GM19043 (cell line): ENCODE measurements around the gene MTOR.
"Not testable (repeated sequence)": the region's sequence is repeated elsewhere in the genome, so short reads cannot be mapped to it uniquely, and the experiment has no call there.

Experiments used
- ATAC-seq: cut with Tn5 transposase; IDR thresholded peaks from one replicate; pipeline ENCODE4 v1.9.1; 2021; ENCODE audit warnings: low read depth; ENCODE audit not compliant: unreplicated experiment

Gene MTOR

GRCh38 chr1:11281518-11282331 lies 19.4 kb upstream of the MTOR start:
- ATAC-seq: no peak

DNA sequence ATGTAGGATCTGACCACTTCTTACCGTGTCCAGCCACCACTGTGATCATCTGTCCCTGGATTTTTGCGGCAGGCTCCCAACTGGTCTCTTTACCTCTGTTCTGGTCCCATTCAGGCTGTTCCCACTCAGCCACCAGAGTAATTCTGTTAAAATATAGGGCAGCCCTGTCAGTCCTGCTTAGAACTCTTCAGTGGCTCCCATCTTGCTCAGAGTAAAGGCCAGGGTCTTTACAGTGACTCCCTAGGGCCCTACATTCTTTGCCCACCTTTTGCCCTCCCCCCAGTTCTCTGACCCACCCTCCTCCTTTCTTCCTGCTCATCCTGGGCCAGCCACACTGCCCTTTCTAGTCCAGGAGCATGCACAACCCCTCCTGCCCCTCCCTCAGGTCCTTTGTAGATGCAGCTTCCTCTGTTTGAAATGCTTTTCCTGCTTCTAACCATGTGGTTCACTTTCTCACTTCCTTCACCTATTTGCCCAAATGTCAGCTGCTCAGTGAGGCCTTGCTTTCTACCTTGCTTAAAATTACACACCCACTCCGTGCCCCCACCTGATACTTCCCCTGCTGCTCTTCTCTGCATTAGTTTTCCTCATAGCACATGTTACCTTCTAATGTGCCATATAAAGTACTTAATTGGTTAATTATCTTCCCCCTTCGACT lies 18.5 kb upstream of the MTOR start:
- ATAC-seq: peak; percentile 66

GRCh38 chr1:11279630-11280029 lies 17.3 kb upstream of the MTOR start:
- ATAC-seq: no peak

- ATAC-seq: no peak
Observed at GRCh38 chr1:11279152-11279551, 16.8 kb upstream of the MTOR start.

DNA sequence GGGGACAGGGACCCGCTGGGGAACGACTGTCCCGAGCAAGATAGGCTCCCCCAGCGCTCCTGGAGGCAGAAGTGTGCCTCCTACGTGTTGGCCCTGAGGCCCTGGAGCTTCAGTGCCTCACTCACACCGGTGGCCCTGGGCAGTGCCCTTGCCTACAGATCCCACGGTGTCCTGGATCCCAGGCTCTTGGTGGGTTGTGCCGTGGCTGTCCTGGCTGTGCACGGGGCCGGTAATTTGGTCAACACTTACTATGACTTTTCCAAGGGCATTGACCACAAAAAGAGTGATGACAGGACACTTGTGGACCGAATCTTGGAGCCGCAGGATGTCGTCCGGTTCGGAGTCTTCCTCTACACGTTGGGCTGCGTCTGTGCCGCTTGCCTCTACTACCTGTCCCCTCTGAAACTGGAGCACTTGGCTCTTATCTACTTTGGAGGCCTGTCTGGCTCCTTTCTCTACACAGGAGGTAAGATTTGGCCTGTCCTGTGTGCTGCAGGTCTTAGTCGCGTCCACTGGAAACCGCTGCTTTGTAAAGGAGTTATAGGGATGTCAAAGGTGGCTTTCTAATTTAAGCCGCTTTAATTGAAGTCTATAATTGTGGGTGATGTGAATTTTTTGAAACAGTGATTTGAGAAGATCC lies 11.4 kb upstream of the MTOR start:
- ATAC-seq: no peak

- peak; percentile 79 for ATAC-seq
Observed at GRCh38 chr1:11272832-11273594, 10.7 kb upstream of the MTOR start, which contains the start of gene UBIAD1. TSS of gene UBIAD1 (plus strand) at chr1:11273198. CDS start at chr1:11273532, 334 bp downstream.

DNA sequence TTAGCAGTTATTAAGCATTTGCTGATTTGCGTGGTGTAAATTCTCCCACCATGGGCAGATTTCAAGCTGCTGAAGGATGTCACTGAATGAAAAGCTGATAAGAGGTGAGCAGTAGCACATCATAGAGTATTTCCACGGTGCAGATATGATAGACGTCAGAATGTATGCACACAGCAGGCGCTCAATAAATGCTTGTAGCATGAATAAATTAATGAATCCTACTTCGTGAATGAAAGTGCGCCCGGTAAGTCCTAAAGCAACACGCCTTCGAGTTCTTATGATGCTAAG lies 10.1 kb upstream of the MTOR start:
- no peak for ATAC-seq

- not testable (repeated sequence) for ATAC-seq
Observed at GRCh38 chr1:11267350-11268337, 5.3 kb upstream of the MTOR start.

DNA sequence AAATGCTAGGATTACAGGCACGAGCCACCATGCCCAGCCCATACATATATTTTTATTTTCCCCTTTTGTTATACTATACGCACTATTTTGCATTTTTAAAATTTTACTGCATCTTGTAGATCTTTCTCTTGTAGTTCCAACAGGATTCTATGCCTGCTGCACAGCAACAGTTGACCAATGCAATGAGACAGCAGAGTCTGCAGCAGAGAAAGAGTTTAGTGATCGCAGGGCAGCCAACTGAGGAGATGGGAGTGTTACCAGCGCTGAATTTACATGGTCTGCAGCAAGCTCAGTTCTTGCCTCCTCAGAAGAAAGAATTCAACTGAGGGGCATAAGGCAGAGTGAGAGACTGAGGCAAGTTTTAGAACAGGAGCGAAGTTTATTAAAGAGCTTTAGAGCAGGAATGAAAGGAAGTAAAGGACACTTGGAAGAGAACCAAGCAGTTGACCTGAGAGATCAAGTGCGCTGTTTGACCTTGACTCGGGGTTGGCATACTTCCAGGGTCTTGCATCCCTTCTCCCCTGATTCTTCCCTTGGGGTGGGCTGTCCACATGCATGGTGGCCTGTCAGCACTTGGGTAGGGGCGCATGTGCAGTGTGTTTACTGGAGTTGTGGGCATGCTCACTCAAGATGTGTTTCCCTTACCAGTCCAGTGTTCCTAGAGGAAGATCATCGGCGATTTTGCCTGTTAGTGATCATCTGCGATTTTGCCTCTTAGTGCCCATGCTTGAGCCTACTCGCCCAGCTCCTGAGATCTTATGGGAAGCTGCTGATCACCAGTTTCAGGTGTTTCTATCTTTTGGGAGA lies 4.1 kb upstream of the MTOR start:
- no peak for ATAC-seq

DNA sequence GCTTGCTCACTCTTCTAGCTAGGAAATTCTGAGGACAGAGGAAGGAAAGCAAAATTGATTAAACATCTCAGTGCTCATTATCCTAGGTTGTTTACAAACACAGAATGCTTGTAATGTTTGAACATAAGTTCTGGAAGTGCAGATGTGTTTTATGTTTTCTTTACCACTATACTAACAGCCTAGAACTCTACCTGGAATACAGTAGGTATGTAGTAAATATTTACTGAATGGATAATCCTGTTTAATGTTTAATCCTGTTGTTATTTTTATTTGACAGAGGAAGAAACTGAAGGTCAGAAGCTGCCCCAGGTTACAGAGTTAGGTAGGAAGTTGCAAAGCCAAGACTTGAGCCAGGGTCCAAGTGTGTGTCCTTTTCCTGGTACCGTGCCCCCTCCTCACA lies 6.1 kb downstream of the MTOR start:
- no peak for ATAC-seq

DNA sequence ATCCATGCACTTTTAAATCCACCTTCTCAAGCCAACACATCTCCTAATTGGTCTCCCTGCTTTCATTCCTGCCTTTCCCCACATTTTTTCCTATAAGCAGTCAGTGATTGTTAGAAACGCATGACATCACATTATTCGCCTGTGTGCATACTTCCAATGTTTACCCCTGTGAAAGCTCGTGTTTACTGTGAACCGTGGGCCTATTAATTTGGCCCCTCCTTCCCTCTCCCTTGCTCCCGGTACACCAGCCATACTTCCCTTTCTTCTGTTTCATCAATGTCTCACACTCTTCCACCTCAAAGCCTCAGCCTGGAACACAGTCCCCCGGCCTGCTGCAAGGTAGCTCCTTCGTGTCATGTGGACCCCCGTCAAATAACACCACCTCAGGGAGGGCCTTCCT lies 9.1 kb downstream of the MTOR start:
- ATAC-seq: no peak

GRCh38 chr1:11252538-11252937 lies 9.8 kb downstream of the MTOR start:
- no peak for ATAC-seq

DNA sequence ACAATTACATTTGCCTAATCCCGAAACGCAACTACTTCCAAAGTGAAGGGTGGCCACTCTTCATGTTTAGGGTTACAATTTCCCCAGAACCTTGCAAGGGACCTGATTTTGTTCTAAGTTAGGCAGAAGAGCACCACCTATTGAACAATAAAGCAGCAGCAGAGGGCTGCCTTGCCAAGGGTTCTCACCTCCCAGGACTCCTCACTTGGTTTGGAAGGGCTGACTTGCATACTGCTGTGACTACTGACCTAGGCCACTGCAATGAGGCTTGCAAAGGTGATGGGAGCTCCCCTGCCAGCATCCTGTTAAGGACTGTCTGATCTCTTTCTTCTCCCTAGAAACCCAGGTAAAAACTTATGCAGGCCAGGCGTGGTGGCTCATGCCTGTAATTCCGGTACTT lies 14.2 kb downstream of the MTOR start:
- ATAC-seq: no peak

- ATAC-seq: no peak
Observed at GRCh38 chr1:11245904-11246719, 16.2 kb downstream of the MTOR start.

- ATAC-seq: no peak
Observed at GRCh38 chr1:11245248-11245647, 17.1 kb downstream of the MTOR start.

DNA sequence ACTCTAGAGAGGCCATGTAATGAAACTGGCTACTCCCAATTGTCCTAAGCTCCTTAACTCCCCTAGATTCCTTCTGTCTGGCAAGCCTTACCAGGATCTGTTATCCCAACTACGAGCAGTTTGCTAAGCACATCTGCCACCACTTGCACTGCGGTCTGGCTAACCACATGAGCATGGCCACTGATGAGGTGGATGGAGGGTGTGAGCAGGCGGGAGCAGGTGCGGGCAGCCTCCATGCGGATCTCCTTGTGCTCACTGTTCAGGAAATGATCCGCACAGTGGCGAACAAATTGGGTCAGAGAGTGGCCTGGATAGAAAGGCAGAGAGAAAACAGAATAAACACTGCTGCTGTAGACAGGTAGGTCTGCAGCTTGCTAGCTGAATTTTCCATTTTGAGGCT lies 24.0 kb downstream of the MTOR start:
- no peak for ATAC-seq

GRCh38 chr1:11237356-11237755 lies 25.0 kb downstream of the MTOR start:
- ATAC-seq: no peak

DNA sequence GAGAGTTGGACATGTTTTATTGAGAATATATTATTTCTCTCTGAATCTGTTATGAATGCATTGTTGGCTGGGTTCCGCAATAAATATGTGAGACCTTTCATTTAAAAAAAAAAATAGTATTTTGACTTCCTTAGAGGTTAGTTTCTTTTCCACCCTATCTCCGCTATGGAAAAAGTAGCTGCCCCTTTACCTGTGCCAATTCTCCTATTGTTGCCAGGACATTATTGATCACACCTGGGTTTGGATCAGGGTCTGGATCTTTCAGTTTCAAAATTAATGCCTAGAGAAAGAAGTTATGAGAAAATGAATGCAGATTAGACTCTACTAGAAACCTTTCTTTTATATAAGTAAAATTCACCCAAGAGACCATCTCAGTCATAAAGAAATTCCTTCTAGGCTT lies 29.1 kb downstream of the MTOR start:
- ATAC-seq: no peak
